ENCODE results near the gene ATP8A1. TPM values are rescaled to one million over a fixed set of nuclear protein-coding genes. Genes with fewer than 3 reads are reported as not detected.
A peak's percentile ranks its signal among the peaks of the same experiment; 100 is the strongest.

Gene ATP8A1
- total and polyA plus RNA-seq, 9 donors = 5.0 to 10.4 (median 8.6) TPM

DNA sequence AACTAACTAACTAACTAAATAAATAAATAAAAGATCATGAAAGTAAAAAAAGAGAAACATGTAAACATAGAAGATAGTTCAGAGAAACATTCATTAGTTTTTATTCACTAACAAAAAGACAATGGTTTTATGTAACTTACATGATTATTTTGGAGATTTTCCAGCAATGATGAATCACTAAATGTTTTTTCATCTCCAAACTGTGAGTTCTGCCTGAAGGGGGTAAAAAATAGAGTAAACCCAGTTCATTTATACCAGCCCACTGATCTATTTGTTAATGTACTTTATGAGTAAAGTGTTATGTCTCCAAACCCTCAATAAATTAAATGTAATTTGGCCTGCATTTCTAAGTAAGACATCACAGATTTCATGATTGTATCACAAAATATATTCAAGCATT, 101.1 kb downstream of the ATP8A1 start:
- DNase-seq = no peak
- no peaks in the 10 kb centered on the region for H3K4me1 ChIP-seq (ENCODE audit: control insufficient read depth, insufficient read depth, low read length)
- no peaks in the 10 kb centered on the region for H3K36me3 ChIP-seq (ENCODE audit: control insufficient read depth, insufficient read depth, low read length)
- H3K9me3 ChIP-seq (replicated peaks; ENCODE audit: control insufficient read depth, low read depth, low read length) = no peaks in the 10 kb centered on the region
- no peaks in the 10 kb centered on the region for H3K27me3 ChIP-seq (ENCODE audit: control insufficient read depth, insufficient read depth, low read length)
- H3K4me3 ChIP-seq (ENCODE audit: low read length) = no peak overlapping the region
- no peak overlapping the region for H3K27ac ChIP-seq (ENCODE audit: low read length)

DNA sequence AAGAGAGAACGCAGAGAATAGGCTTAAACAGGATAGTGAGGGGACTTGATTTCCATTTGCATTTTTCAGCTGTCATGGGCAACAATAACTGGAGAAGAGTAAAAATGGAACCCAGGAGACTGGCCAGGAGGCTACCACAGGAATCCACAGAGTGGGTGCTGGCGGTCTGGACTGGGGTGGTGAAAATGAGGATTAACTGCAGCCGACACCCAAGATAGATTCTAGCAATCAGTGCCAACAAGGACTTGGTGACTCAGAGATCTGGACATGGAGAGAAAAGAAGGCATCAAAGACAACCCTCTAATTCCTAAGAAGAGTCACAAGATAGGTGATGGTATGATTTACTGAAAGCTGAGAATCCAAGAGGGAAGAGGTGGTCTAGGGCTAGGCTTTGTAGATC, 102.8 kb downstream of the ATP8A1 start:
- no peaks in the 10 kb centered on the region for H3K4me1 ChIP-seq (ENCODE audit: control insufficient read depth, insufficient read depth, low read length)
- H3K27me3 ChIP-seq (ENCODE audit: control insufficient read depth, insufficient read depth, low read length) = no peaks in the 10 kb centered on the region
- 40% methylated on average over 1 of the region's 3 CpGs for WGBS (ENCODE audit: insufficient coverage)
- H3K4me3 ChIP-seq (ENCODE audit: low read length) = no peak overlapping the region
- H3K36me3 ChIP-seq (ENCODE audit: control insufficient read depth, insufficient read depth, low read length) = no peaks in the 10 kb centered on the region
- no peak overlapping the region for H3K27ac ChIP-seq (ENCODE audit: low read length)
- H3K9me3 ChIP-seq (replicated peaks; ENCODE audit: control insufficient read depth, low read depth, low read length) = no peaks in the 10 kb centered on the region
- no peak for DNase-seq

DNA sequence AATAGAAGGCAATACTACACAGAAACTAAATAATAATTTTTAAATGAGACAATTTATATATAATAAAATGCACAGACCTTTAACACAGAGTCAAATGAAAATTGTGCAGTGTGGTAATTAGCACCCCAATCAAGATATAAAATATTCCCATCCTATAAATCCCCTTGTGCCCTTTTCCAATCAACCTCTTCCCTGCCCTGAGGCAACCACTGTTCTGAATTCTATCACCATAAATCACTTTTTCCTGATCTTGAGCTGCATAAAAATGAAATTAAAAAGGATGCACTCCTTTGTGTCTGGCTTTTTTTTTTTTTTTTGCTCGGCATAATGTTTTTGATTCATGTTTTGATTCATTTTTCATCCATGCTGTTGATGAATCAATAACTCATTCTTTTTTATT, 107.0 kb downstream of the ATP8A1 start:
- Histone ChIP-seq H3K9me3 (replicated peaks; ENCODE audit: control insufficient read depth, low read depth, low read length) (no peaks in the 10 kb centered on the region), H3K27me3 (ENCODE audit: control insufficient read depth, insufficient read depth, low read length) (no peaks in the 10 kb centered on the region), H3K36me3 (ENCODE audit: control insufficient read depth, insufficient read depth, low read length) (no peaks in the 10 kb centered on the region), H3K4me1 (ENCODE audit: control insufficient read depth, insufficient read depth, low read length) (no peaks in the 10 kb centered on the region), H3K4me3 (ENCODE audit: low read length) (no peak overlapping the region), H3K27ac (ENCODE audit: low read length) (no peak overlapping the region)
- no peak for DNase-seq
- no CpG with 5 or more reads among the region's 1 CpG for WGBS (ENCODE audit: insufficient coverage)

DNA sequence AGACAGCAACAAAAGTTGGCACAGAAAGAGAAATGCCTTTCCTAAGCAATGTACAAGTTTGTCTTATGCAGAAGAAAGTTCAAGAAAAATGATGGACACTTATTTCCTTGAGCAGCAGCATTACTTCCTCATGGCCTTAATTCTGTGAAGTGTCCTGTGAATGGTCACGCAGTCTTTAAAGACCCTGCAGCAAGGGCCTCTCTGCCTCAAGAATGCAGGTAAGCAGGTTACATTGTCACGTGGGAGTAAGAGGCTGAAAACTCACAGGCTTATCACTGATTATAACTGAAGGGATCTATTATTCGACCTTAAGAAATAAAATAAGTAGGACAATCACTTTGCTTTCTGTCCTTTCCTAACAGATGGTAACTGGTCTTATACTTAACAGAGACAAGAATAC, 109.1 kb downstream of the ATP8A1 start:
- H3K27ac ChIP-seq (ENCODE audit: low read length) = no peak overlapping the region
- no peaks in the 10 kb centered on the region for H3K36me3 ChIP-seq (ENCODE audit: control insufficient read depth, insufficient read depth, low read length)
- no peaks in the 10 kb centered on the region for H3K27me3 ChIP-seq (ENCODE audit: control insufficient read depth, insufficient read depth, low read length)
- no peaks in the 10 kb centered on the region for H3K9me3 ChIP-seq (replicated peaks; ENCODE audit: control insufficient read depth, low read depth, low read length)
- no peak overlapping the region for H3K4me3 ChIP-seq (ENCODE audit: low read length)
- DNase-seq = no peak
- no peaks in the 10 kb centered on the region for H3K4me1 ChIP-seq (ENCODE audit: control insufficient read depth, insufficient read depth, low read length)
- WGBS (ENCODE audit: insufficient coverage) = 67% methylated on average over 1 of the region's 3 CpGs

DNA sequence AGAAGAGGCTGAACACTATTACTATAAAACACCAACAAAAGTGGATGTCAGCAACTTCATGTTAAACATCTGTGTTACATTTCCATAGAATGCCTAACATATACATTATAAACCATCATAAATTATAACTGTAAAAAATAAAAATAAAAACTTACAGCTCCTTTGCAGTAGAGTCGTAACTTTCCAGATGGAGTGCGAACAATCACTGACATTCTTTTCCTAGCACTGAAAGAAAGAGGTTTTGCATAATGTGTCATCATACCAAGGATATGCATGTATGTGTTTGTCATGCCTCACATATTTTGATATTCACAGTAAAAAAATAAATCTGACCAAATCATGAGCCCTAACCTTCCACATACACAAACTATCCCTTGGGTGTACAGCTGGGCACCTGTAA, 113.1 kb downstream of the ATP8A1 start:
- WGBS (ENCODE audit: insufficient coverage) = no CpG with 5 or more reads among the region's 2 CpGs
- Histone ChIP-seq H3K4me3 (ENCODE audit: low read length) (no peak overlapping the region), H3K27ac (ENCODE audit: low read length) (no peak overlapping the region), H3K9me3 (replicated peaks; ENCODE audit: control insufficient read depth, low read depth, low read length) (no peaks in the 10 kb centered on the region), H3K27me3 (ENCODE audit: control insufficient read depth, insufficient read depth, low read length) (no peaks in the 10 kb centered on the region), H3K36me3 (ENCODE audit: control insufficient read depth, insufficient read depth, low read length) (no peaks in the 10 kb centered on the region), H3K4me1 (ENCODE audit: control insufficient read depth, insufficient read depth, low read length) (no peaks in the 10 kb centered on the region)
- no peak for DNase-seq

DNA sequence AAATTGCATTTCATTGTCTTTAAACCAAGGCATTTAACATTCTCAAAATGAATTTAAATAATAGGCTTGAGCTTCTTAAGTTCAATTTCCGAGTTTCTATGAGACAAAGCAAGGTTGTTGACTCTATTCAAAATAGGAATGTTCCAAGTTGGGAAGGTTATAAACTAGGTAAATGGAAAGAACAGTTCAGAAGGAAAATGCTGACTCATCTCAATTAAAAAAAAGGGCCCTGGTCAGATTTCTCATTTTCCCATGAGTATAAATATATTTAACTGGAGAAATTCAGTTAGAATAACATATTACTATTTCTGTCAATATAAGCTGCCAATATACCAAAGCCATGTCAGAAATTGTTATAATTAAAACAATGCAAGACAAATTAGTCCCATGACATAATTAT, 113.8 kb downstream of the ATP8A1 start:
- DNase-seq = no peak
- no peaks in the 10 kb centered on the region for H3K27me3 ChIP-seq (ENCODE audit: control insufficient read depth, insufficient read depth, low read length)
- no peak overlapping the region for H3K27ac ChIP-seq (ENCODE audit: low read length)
- H3K4me3 ChIP-seq (ENCODE audit: low read length) = no peak overlapping the region
- no peaks in the 10 kb centered on the region for H3K4me1 ChIP-seq (ENCODE audit: control insufficient read depth, insufficient read depth, low read length)
- WGBS (ENCODE audit: insufficient coverage) = no CpG with 5 or more reads among the region's 1 CpG
- H3K9me3 ChIP-seq (replicated peaks; ENCODE audit: control insufficient read depth, low read depth, low read length) = no peaks in the 10 kb centered on the region
- H3K36me3 ChIP-seq (ENCODE audit: control insufficient read depth, insufficient read depth, low read length) = no peaks in the 10 kb centered on the region

DNA sequence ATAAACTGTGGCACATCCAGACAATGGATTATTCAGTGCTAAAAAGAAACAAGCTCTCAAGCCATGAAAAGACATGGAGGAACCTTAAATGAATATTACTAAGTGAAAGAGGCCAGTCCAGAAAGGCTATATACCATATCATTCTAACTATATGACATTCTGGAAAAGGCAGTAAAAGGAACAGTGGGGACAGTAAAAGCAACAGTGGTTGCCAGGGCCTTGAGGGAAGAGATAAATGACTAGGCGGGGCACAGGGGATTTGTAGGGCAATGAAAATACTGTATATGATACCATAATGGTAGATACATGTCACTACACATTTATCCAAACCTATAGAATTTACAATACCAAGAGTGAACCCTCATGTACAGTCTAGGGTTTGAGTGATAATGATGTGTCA, 115.3 kb downstream of the ATP8A1 start:
- no CpG with 5 or more reads among the region's 1 CpG for WGBS (ENCODE audit: insufficient coverage)
- Histone ChIP-seq H3K27me3 (ENCODE audit: control insufficient read depth, insufficient read depth, low read length) (no peaks in the 10 kb centered on the region), H3K9me3 (replicated peaks; ENCODE audit: control insufficient read depth, low read depth, low read length) (no peaks in the 10 kb centered on the region), H3K36me3 (ENCODE audit: control insufficient read depth, insufficient read depth, low read length) (no peaks in the 10 kb centered on the region), H3K4me1 (ENCODE audit: control insufficient read depth, insufficient read depth, low read length) (no peaks in the 10 kb centered on the region), H3K4me3 (ENCODE audit: low read length) (no peak overlapping the region), H3K27ac (ENCODE audit: low read length) (no peak overlapping the region)
- DNase-seq = no peak

DNA sequence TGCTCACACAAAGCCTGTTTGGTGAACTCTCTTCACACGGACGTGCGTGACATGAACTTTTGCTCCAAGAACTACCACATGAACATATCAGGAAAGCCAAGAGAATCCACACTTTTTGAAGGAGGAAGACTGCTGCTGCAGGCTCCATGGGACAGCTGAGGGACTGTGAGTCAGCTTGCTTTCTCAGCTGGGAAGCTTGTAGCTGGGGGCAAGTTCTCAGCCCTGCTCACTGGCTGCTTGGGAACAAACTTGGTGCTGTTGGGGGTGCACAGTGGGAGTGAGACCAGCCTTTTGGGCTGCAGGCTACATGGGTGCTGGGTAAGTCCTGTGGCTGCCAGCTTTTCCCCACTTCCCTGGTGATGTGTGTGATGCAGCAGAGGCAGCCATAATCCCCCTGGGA, 123.9 kb downstream of the ATP8A1 start:
- Histone ChIP-seq H3K27ac (ENCODE audit: low read length) (no peak overlapping the region), H3K4me3 (ENCODE audit: low read length) (no peak overlapping the region), H3K4me1 (ENCODE audit: control insufficient read depth, insufficient read depth, low read length) (no peaks in the 10 kb centered on the region), H3K27me3 (ENCODE audit: control insufficient read depth, insufficient read depth, low read length) (no peaks in the 10 kb centered on the region), H3K36me3 (ENCODE audit: control insufficient read depth, insufficient read depth, low read length) (no peaks in the 10 kb centered on the region), H3K9me3 (replicated peaks; ENCODE audit: control insufficient read depth, low read depth, low read length) (no peaks in the 10 kb centered on the region)
- WGBS (ENCODE audit: insufficient coverage) = no CpG with 5 or more reads among the region's 3 CpGs
- no peak for DNase-seq

DNA sequence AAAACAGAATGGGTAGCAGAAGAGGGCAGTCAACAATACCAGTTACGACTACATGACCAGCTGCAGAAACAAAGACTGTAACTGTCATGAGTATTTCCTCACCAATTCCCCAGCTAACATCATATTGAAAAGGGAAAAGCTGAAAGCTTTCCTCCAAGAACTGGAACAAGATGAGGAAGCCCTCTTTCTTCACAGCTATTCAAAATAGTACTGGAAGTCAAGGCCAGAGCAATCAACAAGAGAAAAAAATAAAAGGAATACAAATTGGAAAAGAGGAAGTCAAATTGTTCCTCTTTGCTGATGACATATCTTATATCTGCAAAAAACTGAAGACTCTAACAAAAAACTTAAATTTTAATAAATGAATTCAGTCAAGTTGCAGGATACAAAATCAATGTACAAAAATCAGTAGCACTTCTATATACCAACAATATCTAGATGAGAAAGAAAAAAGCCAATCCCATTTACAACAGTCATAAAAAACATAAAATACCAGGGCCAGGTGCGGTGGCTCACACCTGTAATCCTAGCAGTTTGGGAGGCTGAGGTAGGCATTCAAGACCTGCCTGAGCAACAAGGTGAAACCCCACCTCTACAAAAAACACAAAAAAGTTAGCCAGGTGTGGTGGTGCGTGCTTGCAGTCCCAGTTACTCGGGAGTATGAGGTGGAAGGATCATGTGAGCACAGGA, 125.4 kb downstream of the ATP8A1 start:
- Histone ChIP-seq H3K36me3 (ENCODE audit: control insufficient read depth, insufficient read depth, low read length) (no peaks in the 10 kb centered on the region), H3K9me3 (replicated peaks; ENCODE audit: control insufficient read depth, low read depth, low read length) (no peaks in the 10 kb centered on the region), H3K4me3 (ENCODE audit: low read length) (no peak overlapping the region), H3K27ac (ENCODE audit: low read length) (no peak overlapping the region), H3K4me1 (ENCODE audit: control insufficient read depth, insufficient read depth, low read length) (no peaks in the 10 kb centered on the region), H3K27me3 (ENCODE audit: control insufficient read depth, insufficient read depth, low read length) (no peaks in the 10 kb centered on the region)
- DNase-seq = peak; percentile 11
- 57% methylated on average over 1 of the region's 4 CpGs for WGBS (ENCODE audit: insufficient coverage)

DNA sequence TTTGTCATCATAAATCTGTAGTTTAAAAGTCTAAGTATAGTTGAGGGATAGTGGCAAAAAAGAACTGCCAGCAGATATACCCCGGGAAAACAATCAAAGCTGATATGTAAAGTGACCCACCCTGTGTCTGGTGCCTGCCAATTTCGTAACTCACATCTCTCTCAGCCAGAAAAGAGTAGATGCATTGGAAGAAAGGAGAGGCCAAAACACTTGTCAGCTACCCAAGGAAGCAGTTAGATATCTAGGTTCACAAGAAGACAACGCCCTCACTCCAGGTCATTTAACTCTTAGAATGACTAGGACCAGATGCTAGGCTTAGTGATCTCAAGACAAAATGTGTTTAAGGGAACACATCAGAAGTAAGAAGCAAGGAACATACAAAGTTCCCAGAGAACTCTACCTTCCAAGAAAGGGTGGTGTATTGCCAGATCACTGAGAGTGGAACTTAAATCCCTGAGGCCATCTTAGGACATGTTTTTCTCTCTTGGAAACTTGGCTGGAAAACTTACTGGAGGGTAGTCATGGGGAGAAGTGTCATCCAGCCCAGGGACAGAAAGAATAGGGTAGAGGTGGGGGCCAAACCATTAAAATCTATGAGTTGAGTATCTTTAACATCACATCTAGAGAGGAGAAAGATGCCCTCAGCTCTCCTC, 133.7 kb downstream of the ATP8A1 start:
- no peak overlapping the region for H3K4me3 ChIP-seq (ENCODE audit: low read length)
- H3K27me3 ChIP-seq (ENCODE audit: control insufficient read depth, insufficient read depth, low read length) = no peaks in the 10 kb centered on the region
- no peak for DNase-seq
- H3K4me1 ChIP-seq (ENCODE audit: control insufficient read depth, insufficient read depth, low read length) = no peaks in the 10 kb centered on the region
- no peaks in the 10 kb centered on the region for H3K36me3 ChIP-seq (ENCODE audit: control insufficient read depth, insufficient read depth, low read length)
- 60% methylated on average over 1 of the region's 3 CpGs for WGBS (ENCODE audit: insufficient coverage)
- H3K27ac ChIP-seq (ENCODE audit: low read length) = no peak overlapping the region
- H3K9me3 ChIP-seq (replicated peaks; ENCODE audit: control insufficient read depth, low read depth, low read length) = no peaks in the 10 kb centered on the region
